GM12874 (cell line): ENCODE results near the gene PLCG2.

Experiments
- TF ChIP-seq, protein P1 (sequence below): IDR thresholded peaks from 2 replicates; pipeline ENCODE4 v1.5.1; 2011; ENCODE audit warnings: low read depth, mild to moderate bottlenecking, control low read depth, low read length, moderate library complexity; ENCODE audit not compliant: insufficient read depth

PLCG2 gene

DNA sequence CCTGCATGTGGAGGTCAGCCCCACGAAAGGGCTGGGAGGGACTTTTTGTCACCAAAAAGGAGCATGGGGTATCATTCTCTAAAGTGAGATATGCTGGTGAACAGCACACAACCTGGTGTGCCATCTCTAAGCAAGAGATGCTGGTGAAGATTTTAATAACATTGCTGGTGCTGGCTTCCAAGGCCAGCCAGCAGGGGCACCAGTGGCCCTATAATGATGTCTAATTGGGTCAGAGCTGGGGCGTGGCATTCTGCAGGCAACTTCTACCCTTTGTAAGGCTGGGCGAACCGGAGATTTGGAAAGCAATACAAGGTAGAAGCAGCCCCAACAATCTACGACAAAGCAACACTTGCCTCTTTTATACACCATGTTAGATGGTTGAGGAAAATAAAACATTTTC lies 215.4 kb downstream of the PLCG2 start:
- TF ChIP-seq, protein P1, sequence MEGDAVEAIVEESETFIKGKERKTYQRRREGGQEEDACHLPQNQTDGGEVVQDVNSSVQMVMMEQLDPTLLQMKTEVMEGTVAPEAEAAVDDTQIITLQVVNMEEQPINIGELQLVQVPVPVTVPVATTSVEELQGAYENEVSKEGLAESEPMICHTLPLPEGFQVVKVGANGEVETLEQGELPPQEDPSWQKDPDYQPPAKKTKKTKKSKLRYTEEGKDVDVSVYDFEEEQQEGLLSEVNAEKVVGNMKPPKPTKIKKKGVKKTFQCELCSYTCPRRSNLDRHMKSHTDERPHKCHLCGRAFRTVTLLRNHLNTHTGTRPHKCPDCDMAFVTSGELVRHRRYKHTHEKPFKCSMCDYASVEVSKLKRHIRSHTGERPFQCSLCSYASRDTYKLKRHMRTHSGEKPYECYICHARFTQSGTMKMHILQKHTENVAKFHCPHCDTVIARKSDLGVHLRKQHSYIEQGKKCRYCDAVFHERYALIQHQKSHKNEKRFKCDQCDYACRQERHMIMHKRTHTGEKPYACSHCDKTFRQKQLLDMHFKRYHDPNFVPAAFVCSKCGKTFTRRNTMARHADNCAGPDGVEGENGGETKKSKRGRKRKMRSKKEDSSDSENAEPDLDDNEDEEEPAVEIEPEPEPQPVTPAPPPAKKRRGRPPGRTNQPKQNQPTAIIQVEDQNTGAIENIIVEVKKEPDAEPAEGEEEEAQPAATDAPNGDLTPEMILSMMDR = peak; percentile 25; the same call in 1 of the 2 replicates

DNA sequence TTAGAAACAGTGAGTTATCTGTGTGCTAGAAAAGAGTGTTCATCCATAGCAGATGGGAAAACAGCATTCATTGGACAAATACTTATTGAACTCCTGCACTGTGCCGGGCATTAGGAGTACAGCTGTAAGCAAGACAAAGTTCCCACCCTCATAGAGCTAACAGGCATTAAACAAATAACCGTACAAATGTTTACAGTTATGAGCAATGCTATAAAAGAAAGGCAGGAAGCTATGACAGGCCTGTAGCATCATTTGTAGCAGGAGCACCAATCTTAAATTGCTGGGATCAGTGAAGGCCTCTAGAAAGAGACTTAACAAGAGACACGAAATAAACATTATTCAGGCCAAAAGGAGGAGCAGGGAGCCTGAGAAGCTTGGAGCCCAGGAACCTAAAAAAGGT lies 216.6 kb downstream of the PLCG2 start:
- TF ChIP-seq, protein P1 = no peak

DNA sequence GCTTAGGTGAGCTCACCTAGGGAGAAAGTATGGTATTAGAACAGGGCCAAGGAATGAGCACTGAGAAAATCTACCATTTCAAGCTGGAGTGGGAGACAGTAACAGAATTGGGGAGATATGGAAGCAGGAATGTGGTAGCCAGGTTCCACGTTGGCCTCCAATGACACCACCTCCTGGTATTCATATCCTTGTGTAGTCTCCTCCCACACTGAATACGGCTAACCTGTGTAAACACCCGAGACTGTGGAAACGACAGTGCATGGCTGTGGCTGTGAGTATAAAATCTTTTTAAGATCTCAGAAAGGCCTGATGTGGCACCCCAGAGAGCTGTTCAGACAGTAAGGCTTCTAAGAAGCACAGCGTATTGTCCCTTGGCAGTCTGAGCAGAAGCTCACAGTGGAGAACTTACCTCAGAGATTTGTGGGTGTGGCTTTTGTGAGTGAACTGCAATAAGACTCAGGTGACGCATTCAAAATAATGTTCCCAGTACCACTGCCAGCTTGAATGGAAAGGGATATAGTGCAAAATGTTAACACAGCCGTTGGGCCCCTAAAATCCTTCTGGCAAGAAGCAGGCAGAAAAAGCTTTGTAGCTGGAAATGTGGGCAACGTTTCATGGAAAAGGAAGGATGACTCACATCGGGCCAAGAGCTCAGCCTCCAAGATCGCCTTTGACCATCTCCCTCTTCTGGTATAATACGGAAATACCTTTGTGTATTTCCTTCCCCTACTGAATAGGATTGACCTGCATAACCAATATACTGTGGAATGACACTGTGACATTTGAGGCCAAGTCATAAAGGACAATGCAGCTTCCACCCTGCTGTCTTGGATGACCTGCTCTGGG lies 217.8 kb downstream of the PLCG2 start:
- TF ChIP-seq, protein P1 = no peak

DNA sequence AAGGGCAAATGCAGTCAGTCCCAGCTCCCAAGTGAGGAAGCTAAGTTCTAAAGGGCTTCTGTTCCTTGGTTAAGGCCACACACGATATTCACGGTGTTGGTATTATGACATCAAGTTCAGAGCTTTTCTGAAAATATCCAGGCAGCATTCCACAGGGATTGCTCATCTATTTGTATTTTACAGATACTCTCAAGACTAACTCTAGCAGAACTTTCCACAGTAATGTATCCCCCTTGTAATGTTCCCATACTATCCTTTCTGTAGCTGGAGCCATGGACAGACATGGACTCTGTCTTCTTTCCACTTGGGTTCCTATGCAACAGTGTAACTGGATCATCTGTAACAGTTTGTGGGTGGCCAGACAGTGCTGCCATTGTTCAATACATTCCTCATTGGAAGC lies 218.6 kb downstream of the PLCG2 start:
- TF ChIP-seq, protein P1 = no peak

DNA sequence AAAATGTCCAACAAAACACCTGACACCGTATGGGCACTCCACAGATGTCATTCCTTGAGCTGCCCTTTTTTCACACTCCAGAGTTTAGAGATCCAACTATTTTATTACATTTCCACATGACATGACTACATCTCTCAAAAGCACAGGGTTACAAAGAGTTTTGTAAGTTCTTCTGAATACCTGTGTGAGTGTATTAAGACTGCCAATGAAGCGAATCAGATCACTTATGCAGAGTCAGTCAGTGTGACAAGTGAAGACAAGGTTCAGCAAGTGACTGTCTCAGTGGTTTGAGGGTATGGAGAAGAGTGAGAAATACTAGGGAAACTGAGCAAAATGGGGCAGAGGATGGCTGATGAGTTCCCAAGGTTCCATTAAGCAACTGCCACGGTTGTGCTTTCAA lies 223.7 kb downstream of the PLCG2 start:
- TF ChIP-seq, protein P1 = no peak

DNA sequence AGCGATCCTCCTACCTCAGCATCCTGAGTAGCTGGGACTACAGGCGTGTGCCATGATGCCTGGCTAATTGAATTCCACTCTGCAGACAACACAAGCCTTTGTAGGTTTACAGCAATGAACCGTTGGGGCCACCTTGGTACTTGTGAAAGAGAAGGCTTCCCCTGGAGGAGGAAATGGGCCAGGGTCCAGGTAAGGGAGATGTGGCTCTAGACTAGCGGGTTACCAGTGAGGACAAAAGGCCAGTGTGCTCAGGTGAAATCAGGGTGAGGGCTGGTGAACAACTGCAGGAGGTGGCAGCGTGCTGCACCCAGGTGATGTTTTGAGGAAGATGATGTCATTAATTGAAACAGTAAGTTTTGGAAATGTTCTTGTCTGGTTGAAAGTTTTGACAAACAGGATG lies 225.5 kb downstream of the PLCG2 start:
- TF ChIP-seq, protein P1 = no peak

DNA sequence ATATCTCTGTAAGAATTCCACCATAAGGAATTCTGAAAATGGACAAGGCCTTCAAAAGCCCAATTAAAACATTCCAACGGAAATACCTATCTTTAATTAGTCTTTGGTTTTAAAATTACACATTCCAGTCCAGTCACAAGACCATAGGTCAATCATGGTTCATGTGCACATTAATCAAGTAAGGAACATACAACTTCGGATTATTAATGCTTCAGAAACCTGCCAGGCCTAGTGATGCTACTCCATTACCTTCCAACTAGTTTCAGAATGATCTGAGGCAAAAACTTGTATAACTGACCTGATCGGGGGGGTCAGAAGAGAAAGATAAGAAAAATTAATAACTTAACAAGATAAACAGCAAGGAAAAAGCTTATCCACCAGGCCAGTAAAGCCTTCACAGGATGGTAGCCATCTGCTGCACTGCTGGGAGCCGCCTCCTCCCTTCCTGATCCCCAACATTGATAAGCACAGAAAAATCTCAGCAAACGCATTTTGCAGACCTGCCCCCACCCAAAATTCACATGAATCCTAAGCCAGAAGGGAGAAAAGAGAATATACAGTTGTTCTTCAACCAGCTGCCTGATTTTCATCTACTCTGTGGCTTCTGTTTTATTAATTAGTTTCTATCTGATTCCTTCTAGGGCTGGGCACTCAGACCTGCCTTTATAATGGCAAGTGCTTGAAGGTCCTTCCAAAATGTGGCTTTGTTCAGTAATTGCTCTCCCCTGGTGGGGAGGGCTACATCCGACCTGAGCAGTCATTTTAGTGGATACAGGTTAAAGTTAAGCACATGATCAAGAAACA lies 226.1 kb downstream of the PLCG2 start:
- TF ChIP-seq, protein P1 = no peak
